GM12878 (cell line): ENCODE results near the gene OR51I2. TPM values are rescaled to one million over a fixed set of nuclear protein-coding genes. Genes with fewer than 3 reads are reported as not detected.

Experiments used
- ATAC-seq: fragments of 200-7000 bp; cut with Tn5 transposase; 3 replicates; pipeline ENCODE4 v1.9.1; 2020; ENCODE audit warnings: mild to moderate bottlenecking, moderate library complexity
- BruUV-seq: library from RNA; stranded (reverse); fragments of 400-500 nt; replicated peaks from 2 replicates; lab custom pipeline; 2021; lab: Mats Ljungman, UMichigan
- CTCF ChIA-PET: fragments of 300-600 bp; sonication (Branson Sonifier 250); formaldehyde crosslinking; extraction: SDS; loops from one replicate; lab custom pipeline; 2021; ENCODE audit warnings: inconsistent platforms; lab: Yijun Ruan, JAX
- POLR2A ChIA-PET: fragments of 350-600 bp; formaldehyde crosslinking; extraction: SDS; loops from one replicate; lab custom pipeline; 2021; ENCODE audit warnings: inconsistent platforms; lab: Charles Lee
- RAD21 ChIA-PET: fragments of 300-600 bp; sonication (Branson Sonifier 250); formaldehyde crosslinking; loops from one replicate; lab custom pipeline; 2023; ENCODE audit warnings: antibody characterized with exemption; ENCODE audit not compliant: unreplicated experiment; lab: Charles Lee
- SMC1A ChIA-PET: fragments of 300-600 bp; sonication (Branson Sonifier 250); formaldehyde crosslinking; loops from one replicate; lab custom pipeline; 2023; ENCODE audit not compliant: unreplicated experiment, uncharacterized antibody; lab: Charles Lee
- DNase-seq: peaks from one replicate; pipeline ENCODE4 v3.0.0-alpha.2; 2011; ENCODE audit warnings: low read depth, low spot score
- FAIRE-seq: peaks from 3 replicates; lab custom pipeline; 2011; peaks lifted over from hg19 to GRCh38; lab: Jason Lieb, UNC
- H2AFZ ChIP-seq: 2 replicates; pipeline ENCODE4 v1.6.0; 2011; ENCODE audit warnings: low read depth, low read length, control low read depth; ENCODE audit not compliant: control insufficient read depth
- H3K27ac ChIP-seq: 2 replicates; pipeline ENCODE4 v1.5.1; 2011; ENCODE audit warnings: control low read depth; ENCODE audit not compliant: control insufficient read depth, insufficient read depth
- H3K27me3 ChIP-seq, 2 experiments: replicated peaks in 1 of 2; 2 replicates each; pipeline versions ENCODE4 v1.6.0 to v1.6.1; 2011; ENCODE audit warnings: low read length in 1 of 2; ENCODE audit not compliant: control insufficient read depth in 2 of 2, insufficient read depth in 2 of 2
- H3K36me3 ChIP-seq, 2 experiments: 2 replicates each; pipeline ENCODE4 v1.5.1; 2011; ENCODE audit warnings: low read length in 1 of 2; ENCODE audit not compliant: control insufficient read depth in 2 of 2, insufficient read depth in 2 of 2
- H3K4me1 ChIP-seq: 2 replicates; pipeline ENCODE4 v1.6.1; 2011; ENCODE audit warnings: mild to moderate bottlenecking, low read length, moderate library complexity, mixed read lengths; ENCODE audit not compliant: control insufficient read depth, insufficient read depth
- H3K4me2 ChIP-seq: 2 replicates; pipeline ENCODE4 v1.6.0; 2011; ENCODE audit warnings: control low read depth; ENCODE audit not compliant: control insufficient read depth, insufficient read depth
- H3K4me3 ChIP-seq: fragments of 200-600 bp; sonication (generic); 2 replicates; pipeline ENCODE4 v1.5.1; 2016
- H3K79me2 ChIP-seq: 2 replicates; pipeline ENCODE4 v1.6.0; 2011; ENCODE audit warnings: low read length; ENCODE audit not compliant: control insufficient read depth, insufficient read depth
- H3K9ac ChIP-seq: 2 replicates; pipeline ENCODE4 v1.8.0; 2011; ENCODE audit warnings: low read length, control low read depth, mixed read lengths; ENCODE audit not compliant: control insufficient read depth, insufficient read depth
- H3K9me3 ChIP-seq: replicated peaks from 3 replicates; pipeline ENCODE4 v1.5.1; 2011; ENCODE audit warnings: mild to moderate bottlenecking, low read length; ENCODE audit not compliant: control insufficient read depth, insufficient read depth
- H4K20me1 ChIP-seq: 2 replicates; pipeline ENCODE4 v1.6.0; 2011; ENCODE audit not compliant: control insufficient read depth, insufficient read depth
- EP300 ChIP-seq, 2 experiments: fragments of 150-350 bp in 1 of 2; IDR thresholded peaks; 2 replicates each; pipeline ENCODE4 v1.6.1; 2011 to 2012; ENCODE audit warnings: low read depth in 2 of 2, low read length in 2 of 2, borderline replicate concordance in 1 of 2, improper control_type of control experiment in 1 of 2, inconsistent platforms in 1 of 2; ENCODE audit not compliant: control insufficient read depth in 1 of 2
- HDAC6 ChIP-seq: fragments of 200-600 bp; sonication (generic); IDR thresholded peaks from one replicate; pipeline ENCODE4 v1.8.0; 2017; ENCODE audit warnings: antibody characterized with exemption; ENCODE audit not compliant: unreplicated experiment
- YY1 ChIP-seq: IDR thresholded peaks from 2 replicates; pipeline ENCODE4 v1.6.1; 2011; ENCODE audit warnings: low read depth, mild to moderate bottlenecking, low read length
- WGBS: methylation state at CpG from one replicate; pipeline ENCODE4 v1.1.6; 2016; ENCODE audit warnings: low lambda C conversion rate; ENCODE audit not compliant: insufficient replicate concordance, insufficient coverage; ENCODE audit errors: missing lambda C conversion rate; 5-methylcytosine and 5-hydroxymethylcytosine counted together
- in situ Hi-C: fragments of 300-500 bp; cut with MboI; formaldehyde crosslinking; loops from 9 replicates; pipeline ENCODE4 v1.14.3; 2018; ENCODE audit warnings: mixed read lengths
- intact Hi-C: fragments of 100-400 bp; cut with micrococcal nuclease; formaldehyde crosslinking; loops from one replicate; pipeline ENCODE4 v1.14.2; 2022; ENCODE audit not compliant: unreplicated experiment
- polyA plus RNA-seq, 11 experiments: library from polyadenylated mRNA; depleted of rRNA in 4 of 11; unstranded in 6 of 11; stranded (reverse) in 5 of 11; fragments of >200 nt; fragmentation: Nextera tagmentation in 4 of 11; fragmentation: Illumina TruSeq in 1 of 11; extraction: Ambion mirVana in 4 of 11; extraction: Trizol in 1 of 11; gene quantifications; 1 replicate in 1 of 11; 2 replicates in 10 of 11; pipeline versions ENCODE4 v1.2.1 to v1.2.3, GENCODE V29; 2011 to 2016; ENCODE audit warnings: inconsistent platforms in 2 of 11, missing spikeins in 2 of 11, low read depth in 1 of 11
- total RNA-seq, 4 experiments: library from RNA; depleted of rRNA in 3 of 4; stranded (reverse); fragments of >200 nt in 3 of 4; fragmentation: Illumina TruSeq in 1 of 4; extraction: Trizol in 1 of 4; gene quantifications; 2 replicates each; pipeline versions ENCODE4 v1.2.1 to v1.2.3, GENCODE V29; 2013 to 2021
- TF ChIP-seq, protein P1 (sequence below): fragments of 450-650 bp; IDR thresholded peaks from 2 replicates; pipeline ENCODE4 v1.6.1; 2017; ENCODE audit warnings: mild to moderate bottlenecking, moderate library complexity
- TF ChIP-seq, protein P2 (sequence below), 3 experiments: IDR thresholded peaks in 2 of 3; conservative IDR thresholded peaks in 1 of 3; 2 replicates each; pipeline ENCODE4 v1.5.1; 2011; ENCODE audit warnings: low read depth in 3 of 3, low read length in 3 of 3, mild to moderate bottlenecking in 3 of 3, control low read depth in 2 of 3, moderate library complexity in 2 of 3, inconsistent platforms in 1 of 3, mixed read lengths in 1 of 3; ENCODE audit not compliant: control insufficient read depth in 2 of 3, insufficient read depth in 1 of 3; ENCODE audit errors: extremely low read depth in 1 of 3

Gene OR51I2
- total and polyA plus RNA-seq, 10 of the 15 experiments (the other 5 are each of a cell fraction or from before 2014, with no cell fraction given) = not detected

GRCh38 chr11:5443835-5444393 is 5.2 kb upstream of the OR51I2 start:
- DNase-seq = no peak
- ChIA-PET CTCF (no interaction called here), POLR2A (no interaction called here), RAD21 (no interaction called here), SMC1A (no interaction called here)
- Histone ChIP-seq H4K20me1 (no peaks in the 10 kb centered on the region), H3K27me3 (no peaks in the 10 kb centered on the region; a peak in 1 of 4 replicates), H2AFZ (no peak overlapping the region), H3K27ac (no peak overlapping the region), H3K9ac (no peak overlapping the region), H3K4me1 (no peaks in the 10 kb centered on the region), H3K4me3 (no peak overlapping the region), H3K4me2 (no peak overlapping the region), H3K9me3 (no peaks in the 10 kb centered on the region), H3K79me2 (no peaks in the 10 kb centered on the region), H3K36me3 (no peaks in the 10 kb centered on the region)
- no TSS peak for BruUV-seq
- TF ChIP-seq YY1 (no peak), EP300 (IDR thresholded peaks at IDR 0.05; ENCODE audit: borderline replicate concordance in 1 of 2, control insufficient read depth in 1 of 2, low read depth in 2 of 2, low read length in 2 of 2) (no peak), HDAC6 (no peak)
- TF ChIP-seq, protein P1, sequence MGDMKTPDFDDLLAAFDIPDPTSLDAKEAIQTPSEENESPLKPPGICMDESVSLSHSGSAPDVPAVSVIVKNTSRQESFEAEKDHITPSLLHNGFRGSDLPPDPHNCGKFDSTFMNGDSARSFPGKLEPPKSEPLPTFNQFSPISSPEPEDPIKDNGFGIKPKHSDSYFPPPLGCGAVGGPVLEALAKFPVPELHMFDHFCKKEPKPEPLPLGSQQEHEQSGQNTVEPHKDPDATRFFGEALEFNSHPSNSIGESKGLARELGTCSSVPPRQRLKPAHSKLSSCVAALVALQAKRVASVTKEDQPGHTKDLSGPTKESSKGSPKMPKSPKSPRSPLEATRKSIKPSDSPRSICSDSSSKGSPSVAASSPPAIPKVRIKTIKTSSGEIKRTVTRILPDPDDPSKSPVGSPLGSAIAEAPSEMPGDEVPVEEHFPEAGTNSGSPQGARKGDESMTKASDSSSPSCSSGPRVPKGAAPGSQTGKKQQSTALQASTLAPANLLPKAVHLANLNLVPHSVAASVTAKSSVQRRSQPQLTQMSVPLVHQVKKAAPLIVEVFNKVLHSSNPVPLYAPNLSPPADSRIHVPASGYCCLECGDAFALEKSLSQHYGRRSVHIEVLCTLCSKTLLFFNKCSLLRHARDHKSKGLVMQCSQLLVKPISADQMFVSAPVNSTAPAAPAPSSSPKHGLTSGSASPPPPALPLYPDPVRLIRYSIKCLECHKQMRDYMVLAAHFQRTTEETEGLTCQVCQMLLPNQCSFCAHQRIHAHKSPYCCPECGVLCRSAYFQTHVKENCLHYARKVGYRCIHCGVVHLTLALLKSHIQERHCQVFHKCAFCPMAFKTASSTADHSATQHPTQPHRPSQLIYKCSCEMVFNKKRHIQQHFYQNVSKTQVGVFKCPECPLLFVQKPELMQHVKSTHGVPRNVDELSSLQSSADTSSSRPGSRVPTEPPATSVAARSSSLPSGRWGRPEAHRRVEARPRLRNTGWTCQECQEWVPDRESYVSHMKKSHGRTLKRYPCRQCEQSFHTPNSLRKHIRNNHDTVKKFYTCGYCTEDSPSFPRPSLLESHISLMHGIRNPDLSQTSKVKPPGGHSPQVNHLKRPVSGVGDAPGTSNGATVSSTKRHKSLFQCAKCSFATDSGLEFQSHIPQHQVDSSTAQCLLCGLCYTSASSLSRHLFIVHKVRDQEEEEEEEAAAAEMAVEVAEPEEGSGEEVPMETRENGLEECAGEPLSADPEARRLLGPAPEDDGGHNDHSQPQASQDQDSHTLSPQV = no peak
- TF ChIP-seq, protein P2, sequence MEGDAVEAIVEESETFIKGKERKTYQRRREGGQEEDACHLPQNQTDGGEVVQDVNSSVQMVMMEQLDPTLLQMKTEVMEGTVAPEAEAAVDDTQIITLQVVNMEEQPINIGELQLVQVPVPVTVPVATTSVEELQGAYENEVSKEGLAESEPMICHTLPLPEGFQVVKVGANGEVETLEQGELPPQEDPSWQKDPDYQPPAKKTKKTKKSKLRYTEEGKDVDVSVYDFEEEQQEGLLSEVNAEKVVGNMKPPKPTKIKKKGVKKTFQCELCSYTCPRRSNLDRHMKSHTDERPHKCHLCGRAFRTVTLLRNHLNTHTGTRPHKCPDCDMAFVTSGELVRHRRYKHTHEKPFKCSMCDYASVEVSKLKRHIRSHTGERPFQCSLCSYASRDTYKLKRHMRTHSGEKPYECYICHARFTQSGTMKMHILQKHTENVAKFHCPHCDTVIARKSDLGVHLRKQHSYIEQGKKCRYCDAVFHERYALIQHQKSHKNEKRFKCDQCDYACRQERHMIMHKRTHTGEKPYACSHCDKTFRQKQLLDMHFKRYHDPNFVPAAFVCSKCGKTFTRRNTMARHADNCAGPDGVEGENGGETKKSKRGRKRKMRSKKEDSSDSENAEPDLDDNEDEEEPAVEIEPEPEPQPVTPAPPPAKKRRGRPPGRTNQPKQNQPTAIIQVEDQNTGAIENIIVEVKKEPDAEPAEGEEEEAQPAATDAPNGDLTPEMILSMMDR (IDR thresholded peaks at IDR 0.05 in 2 of 3, conservative IDR thresholded peaks at IDR 0.05 in 1 of 3; ENCODE audit: control insufficient read depth in 2 of 3, extremely low read depth in 1 of 3, insufficient read depth in 1 of 3, low read depth in 3 of 3, low read length in 3 of 3) = no peak
- ATAC-seq = no peak
- in situ Hi-C loops = loop anchor here (5.0 kb wide), 1 partner anchor 52 kb away; no protein-coding TSS in a partner anchor
- FAIRE-seq = no peak
- WGBS = 3% methylated on average over 2 of the region's 2 CpGs
- intact Hi-C loops = no loop called here
